Parathyroid adenoma (tissue), 2 donors: ENCODE results near the gene GDF10.

Experiments
- H2AFZ ChIP-seq: fragments of 300-600 bp; sonication (generic); one replicate; pipeline ENCODE4 v1.7.0; 2017; ENCODE audit warnings: antibody characterized with exemption, mild to moderate bottlenecking
- H3K27ac ChIP-seq: fragments of 300-600 bp; sonication (generic); one replicate; pipeline ENCODE4 v1.7.0; 2017
- H3K27me3 ChIP-seq: fragments of 300-600 bp; sonication (generic); one replicate; pipeline ENCODE4 v1.7.0; 2017; ENCODE audit warnings: low read length; ENCODE audit not compliant: control insufficient read depth, insufficient read depth
- H3K36me3 ChIP-seq: fragments of 300-600 bp; sonication (generic); one replicate; pipeline ENCODE4 v1.7.0; 2017; ENCODE audit warnings: low read length; ENCODE audit not compliant: control insufficient read depth, insufficient read depth
- H3K4me1 ChIP-seq: fragments of 300-600 bp; sonication (generic); one replicate; pipeline ENCODE4 v1.7.0; 2017; ENCODE audit warnings: control low read depth
- H3K4me2 ChIP-seq: fragments of 300-600 bp; sonication (generic); one replicate; pipeline ENCODE4 v1.7.0; 2017; ENCODE audit warnings: low read length
- H3K4me3 ChIP-seq: fragments of 300-600 bp; sonication (generic); one replicate; pipeline ENCODE4 v1.7.0; 2017; ENCODE audit warnings: low read depth, low read length
- H3K79me2 ChIP-seq: fragments of 300-600 bp; sonication (generic); one replicate; pipeline ENCODE4 v1.7.0; 2017; ENCODE audit warnings: control low read depth
- H3K9ac ChIP-seq: fragments of 300-600 bp; sonication (generic); one replicate; pipeline ENCODE4 v1.7.0; 2017; ENCODE audit warnings: mild to moderate bottlenecking
- H3K9me3 ChIP-seq: fragments of 300-600 bp; sonication (generic); one replicate; pipeline ENCODE4 v1.7.0; 2017; ENCODE audit warnings: low read length; ENCODE audit not compliant: control insufficient read depth
- TF ChIP-seq, protein P1 (sequence below): fragments of 300-600 bp; sonication (generic); IDR thresholded peaks from one replicate; pipeline ENCODE4 v1.7.0; 2017; ENCODE audit warnings: antibody characterized with exemption, mild to moderate bottlenecking
- donor health status: primary hyperparathyroidism.

GDF10 gene

DNA sequence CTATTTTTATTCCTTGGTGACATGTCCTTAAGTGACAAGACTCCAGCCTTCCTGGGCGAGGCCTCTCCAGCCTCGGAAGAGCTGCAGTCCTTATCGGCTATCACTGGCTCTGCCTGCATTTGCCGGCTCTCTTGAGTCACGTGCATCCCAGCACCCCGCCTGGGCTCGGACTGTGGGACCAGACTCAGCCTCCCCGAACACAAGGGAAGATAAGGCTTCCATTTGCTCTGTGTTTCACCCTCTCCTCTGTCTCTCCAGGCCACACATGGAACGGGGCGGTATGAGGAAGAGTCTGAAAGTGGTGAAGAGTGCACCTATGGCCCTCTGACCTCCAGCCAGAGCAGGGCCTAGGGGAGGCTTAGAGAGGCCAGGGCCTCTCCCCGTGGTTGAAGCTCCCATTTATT lies 26.9 kb downstream of the GDF10 start:
- Histone ChIP-seq H3K79me2 (no peaks in the 10 kb centered on the region), H3K9me3 (no peaks in the 10 kb centered on the region), H3K36me3 (no peaks in the 10 kb centered on the region), H3K4me2 (no peak overlapping the region), H2AFZ (no peak overlapping the region), H3K27me3 (no peaks in the 10 kb centered on the region), H3K27ac (no peak overlapping the region), H3K4me3 (no peak overlapping the region), H3K4me1 (no peaks in the 10 kb centered on the region), H3K9ac (no peak overlapping the region)
- TF ChIP-seq, protein P1, sequence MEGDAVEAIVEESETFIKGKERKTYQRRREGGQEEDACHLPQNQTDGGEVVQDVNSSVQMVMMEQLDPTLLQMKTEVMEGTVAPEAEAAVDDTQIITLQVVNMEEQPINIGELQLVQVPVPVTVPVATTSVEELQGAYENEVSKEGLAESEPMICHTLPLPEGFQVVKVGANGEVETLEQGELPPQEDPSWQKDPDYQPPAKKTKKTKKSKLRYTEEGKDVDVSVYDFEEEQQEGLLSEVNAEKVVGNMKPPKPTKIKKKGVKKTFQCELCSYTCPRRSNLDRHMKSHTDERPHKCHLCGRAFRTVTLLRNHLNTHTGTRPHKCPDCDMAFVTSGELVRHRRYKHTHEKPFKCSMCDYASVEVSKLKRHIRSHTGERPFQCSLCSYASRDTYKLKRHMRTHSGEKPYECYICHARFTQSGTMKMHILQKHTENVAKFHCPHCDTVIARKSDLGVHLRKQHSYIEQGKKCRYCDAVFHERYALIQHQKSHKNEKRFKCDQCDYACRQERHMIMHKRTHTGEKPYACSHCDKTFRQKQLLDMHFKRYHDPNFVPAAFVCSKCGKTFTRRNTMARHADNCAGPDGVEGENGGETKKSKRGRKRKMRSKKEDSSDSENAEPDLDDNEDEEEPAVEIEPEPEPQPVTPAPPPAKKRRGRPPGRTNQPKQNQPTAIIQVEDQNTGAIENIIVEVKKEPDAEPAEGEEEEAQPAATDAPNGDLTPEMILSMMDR, result no peak

DNA sequence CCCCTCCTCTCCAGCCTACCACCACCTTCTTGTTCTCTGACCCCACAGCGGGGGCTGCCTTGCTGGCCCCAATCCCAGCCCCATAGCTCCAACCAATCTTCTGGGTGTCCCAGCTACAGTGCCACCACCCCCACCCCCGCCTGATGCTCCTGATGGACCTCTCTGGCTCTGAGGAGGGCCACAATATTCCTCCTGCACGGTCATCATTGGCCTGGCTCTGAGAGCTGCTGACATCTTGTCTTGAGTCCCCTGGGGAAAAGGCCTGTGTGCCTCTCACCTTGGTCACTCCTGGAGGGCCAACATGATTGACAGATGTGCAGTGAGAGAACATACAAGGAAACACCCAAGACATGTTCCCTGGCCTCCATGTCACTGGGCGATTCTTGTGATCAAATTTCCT lies 29.9 kb downstream of the GDF10 start:
- H3K79me2 ChIP-seq, result no peaks in the 10 kb centered on the region
- H3K4me3 ChIP-seq, result no peak overlapping the region
- H3K4me1 ChIP-seq, result no peaks in the 10 kb centered on the region
- H2AFZ ChIP-seq, result no peak overlapping the region
- H3K27ac ChIP-seq, result no peak overlapping the region
- H3K9me3 ChIP-seq, result no peaks in the 10 kb centered on the region
- no peak overlapping the region for H3K9ac ChIP-seq
- TF ChIP-seq, protein P1, result no peak
- no peaks in the 10 kb centered on the region for H3K27me3 ChIP-seq
- H3K4me2 ChIP-seq, result no peak overlapping the region
- no peaks in the 10 kb centered on the region for H3K36me3 ChIP-seq

DNA sequence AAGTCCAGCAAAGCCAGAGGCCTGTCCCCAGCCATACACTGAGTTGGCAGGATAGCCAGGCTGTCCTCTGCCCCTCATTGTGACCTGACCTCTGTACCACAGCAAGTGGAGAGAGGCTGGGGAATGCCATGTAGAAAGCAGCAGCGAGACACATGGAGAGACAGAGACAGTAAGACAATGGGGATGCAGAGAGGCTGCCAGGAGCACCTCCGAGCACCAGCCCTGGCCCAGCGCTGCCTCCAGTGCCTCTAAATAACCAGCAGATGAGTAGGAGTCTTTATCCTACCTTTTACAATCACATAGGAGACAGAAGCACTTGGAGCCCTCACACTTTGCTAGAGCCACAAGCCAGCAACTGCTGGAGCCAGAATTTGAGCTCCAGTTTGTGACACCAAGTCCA lies 30.4 kb downstream of the GDF10 start:
- Histone ChIP-seq H3K36me3 (no peaks in the 10 kb centered on the region), H3K27ac (no peak overlapping the region), H2AFZ (no peak overlapping the region), H3K9me3 (no peaks in the 10 kb centered on the region), H3K4me3 (no peak overlapping the region), H3K4me1 (no peaks in the 10 kb centered on the region), H3K27me3 (no peaks in the 10 kb centered on the region), H3K4me2 (no peak overlapping the region), H3K9ac (no peak overlapping the region), H3K79me2 (no peaks in the 10 kb centered on the region)
- TF ChIP-seq, protein P1, result no peak

DNA sequence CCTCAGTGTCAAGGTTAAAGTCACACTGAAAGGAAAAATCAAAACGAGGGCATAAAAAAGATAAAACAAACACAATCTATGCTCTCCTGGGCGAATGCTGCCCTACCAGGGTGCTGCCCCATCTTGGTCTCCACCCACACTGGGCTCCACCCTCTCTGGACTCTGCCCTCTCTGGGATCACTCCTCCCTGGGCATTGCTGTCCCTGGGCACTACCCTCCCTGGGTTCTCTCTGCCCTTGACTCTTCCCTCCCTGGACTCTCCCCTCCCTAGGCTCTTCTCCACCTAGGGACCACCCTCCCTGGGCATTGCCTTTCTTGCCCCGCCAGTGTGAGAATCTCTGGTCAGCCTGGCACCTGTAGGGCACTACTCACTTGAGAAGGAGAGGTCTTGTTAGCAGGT lies 30.8 kb downstream of the GDF10 start:
- Histone ChIP-seq H3K4me1 (no peaks in the 10 kb centered on the region), H3K9me3 (no peaks in the 10 kb centered on the region), H3K79me2 (no peaks in the 10 kb centered on the region), H3K27me3 (no peaks in the 10 kb centered on the region), H3K36me3 (no peaks in the 10 kb centered on the region), H3K27ac (no peak overlapping the region), H3K4me3 (no peak overlapping the region), H2AFZ (no peak overlapping the region), H3K9ac (no peak overlapping the region), H3K4me2 (no peak overlapping the region)
- TF ChIP-seq, protein P1, result no peak

DNA sequence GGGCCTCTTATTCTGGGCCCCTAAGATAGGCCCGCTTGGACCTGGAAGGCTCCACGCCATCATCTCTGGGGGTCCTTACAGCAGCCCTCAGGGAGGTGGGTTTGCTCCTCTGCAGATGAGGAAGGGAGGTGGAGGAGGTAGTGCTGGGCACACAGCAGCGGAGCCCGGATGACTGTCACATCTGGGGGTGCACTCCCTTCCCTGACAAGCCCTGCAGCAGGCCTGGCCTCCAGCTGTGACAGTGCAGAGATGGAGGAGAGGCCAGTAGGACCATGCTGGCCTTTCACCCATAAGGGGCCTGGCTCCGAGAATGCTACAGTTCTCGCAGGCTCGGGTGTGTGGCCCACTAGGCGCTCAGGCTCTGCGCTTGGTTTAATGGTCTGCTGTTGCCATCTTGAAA lies 31.5 kb downstream of the GDF10 start:
- H3K9ac ChIP-seq, result no peak overlapping the region
- H3K4me1 ChIP-seq, result no peaks in the 10 kb centered on the region
- no peaks in the 10 kb centered on the region for H3K9me3 ChIP-seq
- H2AFZ ChIP-seq, result no peak overlapping the region
- TF ChIP-seq, protein P1, result no peak
- no peak overlapping the region for H3K27ac ChIP-seq
- no peaks in the 10 kb centered on the region for H3K27me3 ChIP-seq
- H3K4me2 ChIP-seq, result no peak overlapping the region
- no peak overlapping the region for H3K4me3 ChIP-seq
- no peaks in the 10 kb centered on the region for H3K36me3 ChIP-seq
- no peaks in the 10 kb centered on the region for H3K79me2 ChIP-seq
